ENCODE measurements around the gene CABCOCO1.

DNA sequence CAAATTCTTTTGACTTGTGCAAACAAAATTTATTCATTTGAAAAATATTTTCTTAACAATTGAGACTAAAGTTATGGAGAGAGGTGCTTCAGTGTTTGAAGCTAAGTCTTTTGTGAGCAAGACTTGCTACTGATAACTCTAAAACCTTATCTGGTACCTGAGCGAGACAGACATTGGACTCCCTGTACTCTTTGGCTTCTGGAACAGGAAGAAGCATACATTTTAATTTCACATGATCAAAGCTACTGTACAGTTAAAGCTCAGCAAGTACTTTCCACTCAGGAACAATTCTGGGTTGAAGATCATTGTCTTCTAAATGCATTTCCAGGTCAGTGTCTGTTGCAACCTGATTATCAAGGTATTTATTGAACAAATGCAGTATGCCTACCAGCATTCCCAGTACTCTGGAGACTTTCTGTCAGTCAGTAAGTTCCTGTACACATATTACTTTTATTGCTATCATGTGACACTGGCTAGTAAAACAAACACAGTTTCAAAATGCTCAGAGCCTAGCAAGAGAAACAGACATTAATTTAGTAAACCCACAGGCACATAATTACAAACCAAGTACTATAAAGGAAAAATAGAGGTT lies 42.4 kb downstream of the CABCOCO1 start:
- TF ChIP-seq ZNF839 (CRISPR knock-in tag; IDR thresholded peaks at IDR 0.05; ENCODE audit: borderline replicate concordance), result no peak
- TF ChIP-seq, protein P1, sequence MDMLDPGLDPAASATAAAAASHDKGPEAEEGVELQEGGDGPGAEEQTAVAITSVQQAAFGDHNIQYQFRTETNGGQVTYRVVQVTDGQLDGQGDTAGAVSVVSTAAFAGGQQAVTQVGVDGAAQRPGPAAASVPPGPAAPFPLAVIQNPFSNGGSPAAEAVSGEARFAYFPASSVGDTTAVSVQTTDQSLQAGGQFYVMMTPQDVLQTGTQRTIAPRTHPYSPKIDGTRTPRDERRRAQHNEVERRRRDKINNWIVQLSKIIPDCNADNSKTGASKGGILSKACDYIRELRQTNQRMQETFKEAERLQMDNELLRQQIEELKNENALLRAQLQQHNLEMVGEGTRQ (IDR thresholded peaks at IDR 0.05; ENCODE audit: low read depth, low read length), result no peak
- TF ChIP-seq, protein P1 (CRISPR knock-in tag; IDR thresholded peaks at IDR 0.05; ENCODE audit: borderline replicate concordance), result no peak
- TF ChIP-seq CTCF (CRISPR knock-in tag; IDR thresholded peaks at IDR 0.05), result no peak
- TF ChIP-seq NR1H2 (CRISPR knock-in tag; IDR thresholded peaks at IDR 0.05; ENCODE audit: borderline replicate concordance, low read depth), result no peak
- TF ChIP-seq HNRNPH1 (optimal IDR thresholded peaks at IDR 0.05; ENCODE audit: low read depth, low read length), result no peak
- TF ChIP-seq, protein P2, sequence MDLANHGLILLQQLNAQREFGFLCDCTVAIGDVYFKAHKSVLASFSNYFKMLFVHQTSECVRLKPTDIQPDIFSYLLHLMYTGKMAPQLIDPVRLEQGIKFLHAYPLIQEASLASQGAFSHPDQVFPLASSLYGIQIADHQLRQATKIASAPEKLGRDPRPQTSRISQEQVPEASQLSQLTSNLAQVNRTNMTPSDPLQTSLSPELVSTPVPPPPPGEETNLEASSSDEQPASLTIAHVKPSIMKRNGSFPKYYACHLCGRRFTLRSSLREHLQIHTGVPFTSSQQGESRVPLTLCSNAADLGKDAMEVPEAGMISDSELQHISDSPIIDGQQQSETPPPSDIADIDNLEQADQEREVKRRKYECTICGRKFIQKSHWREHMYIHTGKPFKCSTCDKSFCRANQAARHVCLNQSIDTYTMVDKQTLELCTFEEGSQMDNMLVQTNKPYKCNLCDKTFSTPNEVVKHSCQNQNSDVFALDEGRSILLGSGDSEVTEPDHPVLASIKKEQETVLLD (CRISPR knock-in tag; IDR thresholded peaks at IDR 0.05; ENCODE audit: low read depth), result no peak
- no peak for TF ChIP-seq NR2F2 (IDR thresholded peaks at IDR 0.05; ENCODE audit: borderline replicate concordance, low read depth)
- TF ChIP-seq, protein P3, sequence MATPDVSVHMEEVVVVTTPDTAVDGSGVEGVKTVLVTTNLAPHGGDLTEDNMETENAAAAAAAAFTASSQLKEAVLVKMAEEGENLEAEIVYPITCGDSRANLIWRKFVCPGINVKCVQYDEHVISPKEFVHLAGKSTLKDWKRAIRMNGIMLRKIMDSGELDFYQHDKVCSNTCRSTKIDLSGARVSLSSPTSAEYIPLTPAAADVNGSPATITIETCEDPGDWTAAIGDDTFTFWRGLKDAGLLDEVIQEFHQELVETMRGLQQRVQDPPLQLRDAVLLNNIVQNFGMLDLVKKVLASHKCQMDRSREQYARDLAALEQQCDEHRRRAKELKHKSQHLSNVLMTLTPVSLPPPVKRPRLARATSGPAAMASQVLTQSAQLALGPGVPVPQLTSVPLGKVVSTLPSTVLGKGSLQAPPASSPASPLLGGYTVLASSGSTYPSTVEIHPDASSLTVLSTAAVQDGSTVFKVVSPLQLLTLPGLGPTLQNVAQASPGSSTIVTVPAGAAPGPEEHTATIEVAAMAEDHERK (CRISPR knock-in tag; IDR thresholded peaks at IDR 0.05; ENCODE audit: low read depth), result no peak
- TF ChIP-seq ELF3 (CRISPR knock-in tag; IDR thresholded peaks at IDR 0.05), result no peak
- TF ChIP-seq, protein P4, sequence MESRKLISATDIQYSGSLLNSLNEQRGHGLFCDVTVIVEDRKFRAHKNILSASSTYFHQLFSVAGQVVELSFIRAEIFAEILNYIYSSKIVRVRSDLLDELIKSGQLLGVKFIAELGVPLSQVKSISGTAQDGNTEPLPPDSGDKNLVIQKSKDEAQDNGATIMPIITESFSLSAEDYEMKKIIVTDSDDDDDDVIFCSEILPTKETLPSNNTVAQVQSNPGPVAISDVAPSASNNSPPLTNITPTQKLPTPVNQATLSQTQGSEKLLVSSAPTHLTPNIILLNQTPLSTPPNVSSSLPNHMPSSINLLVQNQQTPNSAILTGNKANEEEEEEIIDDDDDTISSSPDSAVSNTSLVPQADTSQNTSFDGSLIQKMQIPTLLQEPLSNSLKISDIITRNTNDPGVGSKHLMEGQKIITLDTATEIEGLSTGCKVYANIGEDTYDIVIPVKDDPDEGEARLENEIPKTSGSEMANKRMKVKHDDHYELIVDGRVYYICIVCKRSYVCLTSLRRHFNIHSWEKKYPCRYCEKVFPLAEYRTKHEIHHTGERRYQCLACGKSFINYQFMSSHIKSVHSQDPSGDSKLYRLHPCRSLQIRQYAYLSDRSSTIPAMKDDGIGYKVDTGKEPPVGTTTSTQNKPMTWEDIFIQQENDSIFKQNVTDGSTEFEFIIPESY (CRISPR knock-in tag; IDR thresholded peaks at IDR 0.05), result no peak
- no peak for TF ChIP-seq MYC (CRISPR knock-in tag; IDR thresholded peaks at IDR 0.05; ENCODE audit: borderline replicate concordance)
- TF ChIP-seq, protein P5, sequence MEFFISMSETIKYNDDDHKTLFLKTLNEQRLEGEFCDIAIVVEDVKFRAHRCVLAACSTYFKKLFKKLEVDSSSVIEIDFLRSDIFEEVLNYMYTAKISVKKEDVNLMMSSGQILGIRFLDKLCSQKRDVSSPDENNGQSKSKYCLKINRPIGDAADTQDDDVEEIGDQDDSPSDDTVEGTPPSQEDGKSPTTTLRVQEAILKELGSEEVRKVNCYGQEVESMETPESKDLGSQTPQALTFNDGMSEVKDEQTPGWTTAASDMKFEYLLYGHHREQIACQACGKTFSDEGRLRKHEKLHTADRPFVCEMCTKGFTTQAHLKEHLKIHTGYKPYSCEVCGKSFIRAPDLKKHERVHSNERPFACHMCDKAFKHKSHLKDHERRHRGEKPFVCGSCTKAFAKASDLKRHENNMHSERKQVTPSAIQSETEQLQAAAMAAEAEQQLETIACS (CRISPR knock-in tag; IDR thresholded peaks at IDR 0.05), result no peak

All from HepG2 (cell line).